ENCODE data around the gene RPAP3. TPM values are rescaled to one million over a fixed set of nuclear protein-coding genes. Genes with fewer than 3 reads are reported as not detected.
A peak's percentile ranks its signal among the peaks of the same experiment; 100 is the strongest.

Gene RPAP3, protein sequence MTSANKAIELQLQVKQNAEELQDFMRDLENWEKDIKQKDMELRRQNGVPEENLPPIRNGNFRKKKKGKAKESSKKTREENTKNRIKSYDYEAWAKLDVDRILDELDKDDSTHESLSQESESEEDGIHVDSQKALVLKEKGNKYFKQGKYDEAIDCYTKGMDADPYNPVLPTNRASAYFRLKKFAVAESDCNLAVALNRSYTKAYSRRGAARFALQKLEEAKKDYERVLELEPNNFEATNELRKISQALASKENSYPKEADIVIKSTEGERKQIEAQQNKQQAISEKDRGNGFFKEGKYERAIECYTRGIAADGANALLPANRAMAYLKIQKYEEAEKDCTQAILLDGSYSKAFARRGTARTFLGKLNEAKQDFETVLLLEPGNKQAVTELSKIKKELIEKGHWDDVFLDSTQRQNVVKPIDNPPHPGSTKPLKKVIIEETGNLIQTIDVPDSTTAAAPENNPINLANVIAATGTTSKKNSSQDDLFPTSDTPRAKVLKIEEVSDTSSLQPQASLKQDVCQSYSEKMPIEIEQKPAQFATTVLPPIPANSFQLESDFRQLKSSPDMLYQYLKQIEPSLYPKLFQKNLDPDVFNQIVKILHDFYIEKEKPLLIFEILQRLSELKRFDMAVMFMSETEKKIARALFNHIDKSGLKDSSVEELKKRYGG
- 22.8 and 44.4 TPM in 2 replicates for total RNA-seq (2014; rRNA removed; shearing (Covaris generic))

DNA sequence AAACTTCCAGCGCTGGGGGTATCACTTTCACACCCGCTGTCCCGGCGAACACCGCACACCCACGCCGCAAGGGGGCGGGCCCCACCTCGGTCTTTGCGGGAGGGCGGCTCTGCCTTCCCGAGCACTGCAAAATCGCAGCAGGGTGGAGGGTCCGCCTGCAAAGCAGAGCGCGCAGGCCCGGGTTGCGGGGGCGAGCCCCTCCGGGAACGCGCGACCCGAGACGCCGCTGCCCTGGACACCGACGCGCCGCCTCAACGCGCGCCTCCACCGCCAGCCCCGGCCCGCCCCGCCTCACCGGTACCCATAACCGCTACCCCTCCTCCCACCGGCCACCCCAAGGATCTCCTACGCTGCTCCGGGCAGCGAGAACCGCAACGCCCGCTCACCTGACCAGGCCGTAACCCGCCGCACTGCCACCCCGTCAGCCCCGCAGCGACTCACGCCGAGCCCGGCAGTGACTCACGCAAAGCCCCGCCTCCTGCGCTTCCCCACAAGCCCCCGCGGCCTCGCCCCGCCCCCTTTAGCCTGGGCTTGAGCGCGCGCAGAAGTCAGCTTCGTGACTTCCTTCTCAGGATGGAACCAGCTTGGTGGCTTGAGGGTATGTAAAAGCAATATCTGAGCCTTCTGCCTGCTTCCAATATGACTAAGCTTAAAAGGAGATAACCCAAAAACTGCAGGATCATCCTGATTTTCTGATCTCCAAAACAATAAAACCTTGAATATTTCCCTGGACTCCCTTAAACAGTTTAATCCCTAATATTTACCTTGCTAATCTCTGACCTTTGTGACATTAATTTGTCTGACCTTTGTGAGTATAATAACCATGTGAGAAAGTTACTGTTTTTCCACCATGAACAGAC, at the start of gene RPAP3:
TSS of gene RPAP3 (minus strand) at position 465 of the 860 bp plus-strand sequence. CDS start 3,190 bp downstream, outside the sequence.
- DNase-seq (ENCODE audit: low spot score): peak; percentile 93
- in situ Hi-C loops (cut with HindIII; ENCODE audit: low sequenced_read_pairs): no loop called here

DNA sequence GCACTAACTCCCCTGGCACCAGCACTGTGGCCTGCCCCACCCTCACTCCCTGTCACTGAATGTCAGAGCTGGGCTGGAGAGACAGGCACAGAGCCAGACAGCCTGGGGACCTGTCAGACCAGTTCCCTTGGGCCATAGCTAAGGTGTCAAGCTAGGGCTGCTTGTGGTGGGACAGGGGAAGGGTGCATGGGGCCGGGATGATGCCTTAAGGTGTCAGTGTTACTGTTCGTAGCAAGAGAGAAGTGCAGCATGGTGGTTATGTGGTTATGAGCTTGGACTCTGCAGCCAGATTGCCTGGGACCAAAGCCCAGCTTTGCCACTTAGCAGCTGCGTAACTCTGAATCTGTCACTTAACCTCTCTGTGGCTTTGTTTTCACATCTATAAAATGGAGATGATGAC, 49.1 kb upstream of the RPAP3 start:
- DNase-seq (ENCODE audit: low spot score): no peak
- in situ Hi-C loops (cut with HindIII; ENCODE audit: low sequenced_read_pairs): no loop called here

- no peak for DNase-seq (ENCODE audit: low spot score)
- in situ Hi-C loops (cut with HindIII; ENCODE audit: low sequenced_read_pairs): no loop called here
Measured at GRCh38 chr12:47754126-47754525, 48.3 kb upstream of the RPAP3 start.

DNA sequence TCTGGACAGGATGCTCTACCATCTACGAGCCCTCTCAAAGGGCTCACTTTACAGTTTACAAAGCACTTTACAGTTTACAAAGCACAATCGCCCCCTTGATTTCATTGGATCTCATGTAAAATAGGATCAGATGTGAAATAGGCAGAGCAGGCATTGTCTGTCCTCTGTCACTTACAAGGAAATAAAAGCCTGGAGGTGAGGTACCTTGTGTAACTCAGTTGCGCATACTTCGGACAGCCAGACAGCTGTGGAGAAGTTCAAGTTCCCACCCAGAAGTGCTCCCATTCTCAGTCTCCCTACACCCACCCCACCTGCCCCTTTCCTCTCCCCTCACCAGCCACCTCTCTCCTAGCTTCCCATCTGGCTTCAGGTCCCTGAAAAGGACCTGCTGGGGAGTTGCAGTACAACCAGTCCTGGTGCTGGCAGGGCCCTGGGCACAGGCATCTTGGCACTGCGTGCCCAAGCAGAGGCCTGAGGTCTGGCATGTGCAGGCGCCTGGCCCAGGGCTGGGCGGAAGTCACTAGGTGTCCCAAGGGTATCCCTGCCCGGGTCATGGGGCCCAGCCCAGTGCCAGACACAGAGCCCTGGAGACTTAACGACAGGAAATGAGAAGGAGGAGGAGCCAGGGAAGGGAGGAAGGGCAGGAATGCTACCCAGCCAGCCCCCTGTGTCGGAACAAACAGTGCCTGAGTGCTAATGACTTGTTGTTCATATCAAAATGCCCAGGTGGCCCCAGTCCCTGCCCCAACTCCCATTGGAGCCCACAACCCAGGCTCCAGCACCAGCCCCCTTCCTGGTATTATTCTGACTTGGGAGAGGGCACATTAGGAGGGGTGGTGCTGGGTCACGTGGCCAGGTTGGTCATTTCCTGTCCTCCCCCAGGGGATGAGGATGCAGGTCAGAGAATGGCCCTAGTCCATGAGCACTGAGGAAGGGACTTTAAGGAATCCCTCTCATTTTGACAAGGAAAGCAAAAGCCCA, 47.5 kb upstream of the RPAP3 start:
- no peak for DNase-seq (ENCODE audit: low spot score)
- in situ Hi-C loops (cut with HindIII; ENCODE audit: low sequenced_read_pairs): no loop called here

DNA sequence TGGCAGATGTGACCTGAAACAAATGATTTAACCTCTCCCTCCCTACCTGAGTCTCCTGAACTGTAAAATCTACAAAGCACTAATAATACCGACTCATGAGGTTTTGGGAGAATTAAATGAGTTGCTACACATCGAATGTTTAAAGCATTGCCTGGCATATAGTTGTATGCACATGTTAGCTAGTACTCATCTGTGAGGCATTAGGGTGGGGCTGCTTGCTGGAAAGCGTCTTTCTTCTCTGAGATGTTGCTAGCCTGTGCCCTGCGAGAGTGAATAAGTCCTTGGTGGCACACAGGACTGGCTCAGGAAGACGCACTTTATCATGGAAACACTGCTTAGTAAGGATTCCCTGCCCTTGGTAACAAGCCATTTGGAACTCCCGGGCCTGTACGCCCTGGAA, 46.7 kb upstream of the RPAP3 start:
- DNase-seq (ENCODE audit: low spot score): no peak
- in situ Hi-C loops (cut with HindIII; ENCODE audit: low sequenced_read_pairs): no loop called here

GRCh38 chr12:47752121-47752520, 46.3 kb upstream of the RPAP3 start:
- in situ Hi-C loops (cut with HindIII; ENCODE audit: low sequenced_read_pairs): no loop called here
- no peak for DNase-seq (ENCODE audit: low spot score)

GRCh38 chr12:47751561-47751960, 45.7 kb upstream of the RPAP3 start:
- in situ Hi-C loops (cut with HindIII; ENCODE audit: low sequenced_read_pairs): no loop called here

DNA sequence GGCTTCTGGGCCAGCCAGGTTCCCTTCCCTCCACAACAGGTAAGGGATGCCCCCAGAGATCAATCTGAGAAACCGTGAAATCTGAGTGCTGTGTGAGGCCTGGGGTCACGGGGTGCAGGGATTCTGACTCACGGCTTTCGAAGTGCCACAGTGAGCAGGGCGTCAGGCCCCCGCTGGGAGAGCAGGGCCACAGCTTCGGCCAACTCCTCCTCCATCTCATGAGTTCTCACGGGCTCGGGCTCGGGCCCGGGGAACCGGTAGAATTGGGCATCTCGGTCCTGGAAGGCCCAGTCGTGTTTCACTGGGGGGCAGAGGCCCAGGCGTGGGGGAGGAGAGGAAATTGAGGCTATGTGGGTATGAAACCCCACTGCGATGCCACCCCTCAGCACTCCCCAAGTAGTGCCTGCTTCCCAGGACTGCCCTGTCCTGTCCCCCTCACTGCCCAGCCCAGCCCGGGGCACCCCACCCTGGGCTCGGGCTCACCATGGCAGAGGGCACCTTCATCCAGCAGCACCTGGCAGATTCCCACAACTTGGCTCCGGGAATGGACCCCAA, 45.2 kb upstream of the RPAP3 start:
- in situ Hi-C loops (cut with HindIII; ENCODE audit: low sequenced_read_pairs): no loop called here
- DNase-seq (ENCODE audit: low spot score): no peak

More at GRCh38 chr12:47751561-47751960, 45.7 kb upstream of the RPAP3 start:
- DNase-seq (ENCODE audit: low spot score): no peak

- in situ Hi-C loops (cut with HindIII; ENCODE audit: low sequenced_read_pairs): no loop called here
- no peak for DNase-seq (ENCODE audit: low spot score)
Measured at GRCh38 chr12:47750229-47750798, 44.5 kb upstream of the RPAP3 start.

- no peak for DNase-seq (ENCODE audit: low spot score)
- in situ Hi-C loops (cut with HindIII; ENCODE audit: low sequenced_read_pairs): no loop called here
Measured at GRCh38 chr12:47748899-47749298, 43.1 kb upstream of the RPAP3 start.

- in situ Hi-C loops (cut with HindIII; ENCODE audit: low sequenced_read_pairs): no loop called here
- DNase-seq (ENCODE audit: low spot score): no peak
Measured at GRCh38 chr12:47748507-47748828, 42.6 kb upstream of the RPAP3 start.

DNA sequence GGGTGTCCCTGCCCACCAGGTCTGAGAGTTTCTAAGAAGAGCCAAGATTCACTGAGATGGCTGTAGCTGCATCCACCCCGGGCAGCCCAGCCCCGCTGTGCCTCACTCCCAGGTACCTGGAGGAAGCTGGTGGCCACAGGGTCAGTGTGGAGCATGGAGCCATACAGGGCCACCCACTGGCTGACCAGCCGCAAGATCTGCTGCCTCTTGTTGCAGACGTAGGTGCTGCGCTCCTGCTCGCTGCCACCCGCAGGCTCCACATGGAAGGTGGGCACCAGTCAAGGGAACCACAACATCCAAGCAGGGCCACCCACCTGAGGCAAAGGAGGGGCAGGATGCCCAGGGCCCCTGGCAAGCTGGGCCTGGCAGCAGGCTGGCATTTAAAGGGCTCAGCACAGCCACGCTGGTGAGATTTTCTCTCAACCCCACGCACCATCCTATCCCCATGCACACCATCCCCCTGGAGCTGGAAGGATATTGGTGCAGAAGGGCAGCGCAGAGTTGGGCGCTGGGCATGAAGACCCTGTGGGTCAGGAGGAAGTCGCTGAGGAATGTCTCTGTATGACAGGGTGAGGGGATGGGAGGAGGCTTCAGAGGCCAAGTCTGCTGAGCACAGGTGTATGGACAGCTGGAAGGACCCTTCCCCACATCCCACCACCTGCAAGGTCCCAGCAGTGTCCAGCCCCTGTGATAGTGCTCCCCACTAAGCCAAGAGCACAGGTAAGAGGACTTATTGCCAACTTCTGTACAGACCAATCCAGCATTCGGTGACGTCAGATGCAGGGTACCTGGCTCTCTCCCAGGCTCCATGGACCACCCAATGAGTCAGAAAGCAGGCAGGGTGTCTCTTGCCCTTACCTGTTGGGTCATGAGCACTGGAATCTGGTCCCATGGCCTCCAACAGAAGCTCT, 42.0 kb upstream of the RPAP3 start:
- in situ Hi-C loops (cut with HindIII; ENCODE audit: low sequenced_read_pairs): no loop called here
- no peak for DNase-seq (ENCODE audit: low spot score)

DNA sequence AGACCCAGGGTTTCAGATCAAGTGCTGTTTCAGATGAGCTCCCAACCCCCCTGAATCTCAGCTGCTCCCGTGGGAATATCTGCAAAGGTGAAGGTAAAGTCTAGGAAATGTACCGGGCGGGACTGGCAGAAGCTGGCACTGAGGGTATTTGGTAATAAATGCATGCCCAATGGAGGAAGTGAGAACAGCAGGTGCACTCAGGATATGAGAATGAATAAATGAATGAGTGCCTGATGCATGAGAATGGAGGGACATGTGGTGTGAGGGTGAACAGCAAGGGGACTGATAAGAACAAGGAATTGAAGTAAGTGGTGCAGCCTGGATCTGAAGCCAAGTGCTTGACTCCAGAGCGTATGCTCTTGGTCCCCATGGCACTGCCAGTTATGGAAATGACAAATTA, 41.3 kb upstream of the RPAP3 start:
- no peak for DNase-seq (ENCODE audit: low spot score)
- in situ Hi-C loops (cut with HindIII; ENCODE audit: low sequenced_read_pairs): no loop called here

DNA sequence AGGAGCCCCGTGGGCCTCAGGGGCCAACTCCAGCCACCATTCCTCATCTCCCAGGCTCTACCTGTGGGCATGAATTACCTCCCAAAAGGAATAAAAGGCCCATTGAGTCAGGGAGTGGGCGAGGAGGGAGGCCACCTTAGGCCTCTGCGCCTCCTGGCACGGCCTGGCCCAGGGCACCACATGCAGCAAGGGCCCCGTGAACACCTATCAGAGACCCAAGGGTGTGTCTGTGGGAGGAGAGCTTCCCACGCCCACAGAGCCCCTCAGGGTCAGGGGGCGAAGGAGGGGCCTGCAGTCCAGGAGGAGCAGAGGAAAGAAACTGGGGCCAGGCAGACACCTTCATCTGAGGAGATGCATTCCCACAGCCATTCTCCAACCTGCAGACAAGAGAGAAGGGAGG, 40.7 kb upstream of the RPAP3 start:
- DNase-seq (ENCODE audit: low spot score): no peak
- in situ Hi-C loops (cut with HindIII; ENCODE audit: low sequenced_read_pairs): no loop called here

GRCh38 chr12:47746073-47746472, 40.2 kb upstream of the RPAP3 start:
- in situ Hi-C loops (cut with HindIII; ENCODE audit: low sequenced_read_pairs): no loop called here
- no peak for DNase-seq (ENCODE audit: low spot score)

GRCh38 chr12:47745485-47746041, 39.7 kb upstream of the RPAP3 start:
- in situ Hi-C loops (cut with HindIII; ENCODE audit: low sequenced_read_pairs): no loop called here
- DNase-seq (ENCODE audit: low spot score): no peak

All from G401 (cell line).